Sigmoid colon (tissue), 4 donors: ENCODE data around the gene ROR1.

Source experiments
- EP300 ChIP-seq, 4 donors: sonication (generic); formaldehyde crosslinking; IDR thresholded peaks; one replicate each; pipeline ENCODE4 v1.6.1; 2017; ENCODE audit warnings: antibody characterized with exemption in 4 of 4
- POLR2A ChIP-seq, 2 donors: fragments of 450-650 bp; IDR thresholded peaks; one replicate each; pipeline ENCODE4 v1.6.1; 2016; ENCODE audit warnings: antibody characterized with exemption in 2 of 2, mild to moderate bottlenecking in 2 of 2, moderate library complexity in 2 of 2
- POLR2AphosphoS5 ChIP-seq, 4 donors: sonication (generic); formaldehyde crosslinking; IDR thresholded peaks; one replicate each; pipeline ENCODE4 v1.6.1; 2017; ENCODE audit warnings: antibody characterized with exemption in 4 of 4
- TF ChIP-seq, protein P1 (sequence below), 4 experiments: fragments of 450-650 bp in 3 of 4; fragments of 200-600 bp in 1 of 4; IDR thresholded peaks; one replicate each; pipeline ENCODE4 v1.5.1; 2016 to 2019; ENCODE audit warnings: antibody characterized with exemption in 4 of 4, mild to moderate bottlenecking in 3 of 4, moderate library complexity in 2 of 4

DNA sequence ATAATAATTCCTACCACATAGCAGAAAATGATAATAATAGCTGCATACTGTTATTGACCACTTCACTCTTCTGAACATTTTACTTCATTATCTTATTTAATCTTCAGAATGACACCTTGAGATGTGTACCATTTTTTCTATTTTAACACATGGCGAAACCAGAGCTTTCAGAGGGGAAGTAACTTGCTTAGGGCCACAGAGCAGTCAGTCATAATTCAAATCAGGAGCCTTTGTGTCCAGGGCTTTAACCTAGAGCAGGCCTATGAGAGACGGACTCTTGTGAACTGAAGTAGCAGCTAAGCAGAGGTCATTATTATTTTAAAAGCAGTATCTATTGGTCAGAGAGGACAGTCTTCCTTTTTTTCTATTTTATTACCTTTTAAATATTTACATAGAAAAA is 114.0 kb downstream of the ROR1 start:
- TF ChIP-seq POLR2AphosphoS5 (IDR thresholded peaks at IDR 0.05) (no peak), EP300 (IDR thresholded peaks at IDR 0.05) (no peak), POLR2A (IDR thresholded peaks at IDR 0.05) (no peak)
- TF ChIP-seq, protein P1, sequence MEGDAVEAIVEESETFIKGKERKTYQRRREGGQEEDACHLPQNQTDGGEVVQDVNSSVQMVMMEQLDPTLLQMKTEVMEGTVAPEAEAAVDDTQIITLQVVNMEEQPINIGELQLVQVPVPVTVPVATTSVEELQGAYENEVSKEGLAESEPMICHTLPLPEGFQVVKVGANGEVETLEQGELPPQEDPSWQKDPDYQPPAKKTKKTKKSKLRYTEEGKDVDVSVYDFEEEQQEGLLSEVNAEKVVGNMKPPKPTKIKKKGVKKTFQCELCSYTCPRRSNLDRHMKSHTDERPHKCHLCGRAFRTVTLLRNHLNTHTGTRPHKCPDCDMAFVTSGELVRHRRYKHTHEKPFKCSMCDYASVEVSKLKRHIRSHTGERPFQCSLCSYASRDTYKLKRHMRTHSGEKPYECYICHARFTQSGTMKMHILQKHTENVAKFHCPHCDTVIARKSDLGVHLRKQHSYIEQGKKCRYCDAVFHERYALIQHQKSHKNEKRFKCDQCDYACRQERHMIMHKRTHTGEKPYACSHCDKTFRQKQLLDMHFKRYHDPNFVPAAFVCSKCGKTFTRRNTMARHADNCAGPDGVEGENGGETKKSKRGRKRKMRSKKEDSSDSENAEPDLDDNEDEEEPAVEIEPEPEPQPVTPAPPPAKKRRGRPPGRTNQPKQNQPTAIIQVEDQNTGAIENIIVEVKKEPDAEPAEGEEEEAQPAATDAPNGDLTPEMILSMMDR (IDR thresholded peaks at IDR 0.05), result no peak
